ENCODE measurements around the gene MT1E.
"Not testable (repeated sequence)": the region's sequence is repeated elsewhere in the genome, so short reads cannot be mapped to it uniquely, and the experiment has no call there.

Gene MT1E

GRCh38 chr16:56649271-56649670 is 23.7 kb downstream of the MT1E start:
- Histone ChIP-seq H3K36me3 (ENCODE audit: control insufficient read depth, insufficient read depth, low read length) (no peaks in the 10 kb centered on the region), H3K4me1 (ENCODE audit: control insufficient read depth, insufficient read depth, low read length) (peaks cover 4% of the 10 kb centered on the region), H3K9ac (ENCODE audit: low read length) (no peak overlapping the region), H3K27ac (ENCODE audit: low read depth, low read length) (no peak overlapping the region), H3K4me3 (ENCODE audit: low read depth, low read length) (no peak overlapping the region), H3K9me3 (ENCODE audit: control insufficient read depth, insufficient read depth, low read depth, low read length) (no peaks in the 10 kb centered on the region), H3K27me3 (ENCODE audit: control insufficient read depth, insufficient read depth, low read length) (peaks cover 89% of the 10 kb centered on the region)

- peaks cover 4% of the 10 kb centered on the region for H3K4me1 ChIP-seq (ENCODE audit: control insufficient read depth, insufficient read depth, low read length)
- H3K4me3 ChIP-seq (ENCODE audit: low read depth, low read length) = no peak overlapping the region
- H3K27me3 ChIP-seq (ENCODE audit: control insufficient read depth, insufficient read depth, low read length) = peaks cover 84% of the 10 kb centered on the region
Observed at GRCh38 chr16:56649820-56650219, 24.2 kb downstream of the MT1E start.

DNA sequence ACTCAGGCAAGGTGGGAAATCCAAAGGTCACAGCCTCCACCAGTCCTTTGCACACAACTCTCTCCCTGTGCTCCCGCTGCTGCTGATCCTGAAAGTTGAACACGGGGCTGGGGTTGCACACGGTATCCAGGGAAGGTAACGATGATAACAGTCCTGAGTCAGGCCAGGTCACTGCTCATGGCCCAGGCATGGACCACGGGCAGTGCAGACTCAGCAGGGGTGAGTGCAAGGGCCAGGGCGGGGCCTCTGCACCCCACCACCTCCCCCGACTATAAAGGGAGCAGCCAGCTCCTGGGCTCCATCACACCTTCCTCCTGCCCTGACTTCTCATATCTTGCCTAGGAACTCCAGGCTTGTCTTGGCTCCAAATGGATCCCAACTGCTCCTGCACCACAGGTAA is 26.0 kb downstream of the MT1E start, which contains the start of gene MT1B:
Gene MT1B (plus strand): TSS at position 301 of the 400 bp plus-strand sequence. CDS start 68 bp downstream, at position 369.
- H3K27me3 ChIP-seq (ENCODE audit: control insufficient read depth, insufficient read depth, low read length) = peaks cover 74% of the 10 kb centered on the region
- H3K9me3 ChIP-seq (ENCODE audit: control insufficient read depth, insufficient read depth, low read depth, low read length) = no peaks in the 10 kb centered on the region
- no peaks in the 10 kb centered on the region for H3K36me3 ChIP-seq (ENCODE audit: control insufficient read depth, insufficient read depth, low read length)
- H3K4me3 ChIP-seq (ENCODE audit: low read depth, low read length) = no peak within 1 kb of the TSS
- peaks cover 4% of the 10 kb centered on the region for H3K4me1 ChIP-seq (ENCODE audit: control insufficient read depth, insufficient read depth, low read length)
- no peak within 1 kb of the TSS for H3K9ac ChIP-seq (ENCODE audit: low read length)
- H3K27ac ChIP-seq (ENCODE audit: low read depth, low read length) = no peak within 1 kb of the TSS

More at GRCh38 chr16:56649820-56650219, 24.2 kb downstream of the MT1E start:
- no peaks in the 10 kb centered on the region for H3K36me3 ChIP-seq (ENCODE audit: control insufficient read depth, insufficient read depth, low read length)
- no peak overlapping the region for H3K27ac ChIP-seq (ENCODE audit: low read depth, low read length)
- H3K9ac ChIP-seq (ENCODE audit: low read length) = no peak overlapping the region
- H3K9me3 ChIP-seq (ENCODE audit: control insufficient read depth, insufficient read depth, low read depth, low read length) = no peaks in the 10 kb centered on the region

DNA sequence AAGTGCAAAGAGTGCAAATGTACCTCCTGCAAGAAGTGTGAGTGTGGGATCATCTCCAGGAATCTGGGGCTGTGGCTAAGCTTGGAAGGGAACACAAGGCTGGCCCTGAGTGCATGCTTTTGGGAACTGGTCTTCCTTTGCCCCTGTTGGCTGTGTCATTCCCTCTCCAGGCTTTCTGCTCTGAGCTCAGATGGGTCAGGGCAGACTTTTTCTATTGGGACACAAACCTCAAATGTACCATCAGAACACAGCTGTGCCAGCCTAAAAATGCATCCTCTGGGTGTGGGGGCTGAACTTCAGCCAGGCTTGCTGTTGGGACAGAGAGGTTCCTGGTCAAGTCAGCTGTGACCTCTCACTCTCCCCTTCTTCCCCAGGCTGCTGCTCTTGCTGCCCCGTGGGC is 27.0 kb downstream of the MT1E start:
- Histone ChIP-seq H3K9me3 (ENCODE audit: control insufficient read depth, insufficient read depth, low read depth, low read length) (no peaks in the 10 kb centered on the region), H3K9ac (ENCODE audit: low read length) (no peak overlapping the region), H3K27ac (ENCODE audit: low read depth, low read length) (no peak overlapping the region), H3K4me3 (ENCODE audit: low read depth, low read length) (no peak overlapping the region), H3K27me3 (ENCODE audit: control insufficient read depth, insufficient read depth, low read length) (peaks cover 63% of the 10 kb centered on the region), H3K4me1 (ENCODE audit: control insufficient read depth, insufficient read depth, low read length) (peaks cover 2% of the 10 kb centered on the region), H3K36me3 (ENCODE audit: control insufficient read depth, insufficient read depth, low read length) (no peaks in the 10 kb centered on the region)

DNA sequence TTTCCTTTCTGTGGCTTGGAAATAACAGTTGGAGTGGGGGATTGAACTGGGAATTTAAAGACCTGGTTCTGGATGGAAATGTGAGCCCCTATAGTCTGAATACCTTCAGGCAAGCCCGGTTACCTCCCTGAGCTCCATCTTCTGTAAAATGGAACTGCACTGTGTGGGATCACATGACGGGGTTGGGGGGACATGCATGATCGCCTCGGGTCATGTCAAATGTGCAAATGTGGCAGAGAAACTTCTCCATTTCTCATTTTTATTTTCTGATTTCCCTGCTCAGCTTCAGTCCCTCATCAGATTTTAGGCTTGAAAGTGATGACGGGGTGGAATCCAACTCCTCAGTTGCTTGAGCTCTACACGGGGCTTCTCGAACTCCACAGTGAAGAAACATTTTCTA is 27.6 kb downstream of the MT1E start:
- Histone ChIP-seq H3K4me1 (ENCODE audit: control insufficient read depth, insufficient read depth, low read length) (peaks cover 4% of the 10 kb centered on the region; the same call in 1 of the 2 replicates), H3K9ac (ENCODE audit: low read length) (no peak overlapping the region), H3K27ac (ENCODE audit: low read depth, low read length) (no peak overlapping the region), H3K27me3 (ENCODE audit: control insufficient read depth, insufficient read depth, low read length) (peaks cover 62% of the 10 kb centered on the region), H3K4me3 (ENCODE audit: low read depth, low read length) (no peak overlapping the region), H3K9me3 (ENCODE audit: control insufficient read depth, insufficient read depth, low read depth, low read length) (no peaks in the 10 kb centered on the region), H3K36me3 (ENCODE audit: control insufficient read depth, insufficient read depth, low read length) (no peaks in the 10 kb centered on the region)

DNA sequence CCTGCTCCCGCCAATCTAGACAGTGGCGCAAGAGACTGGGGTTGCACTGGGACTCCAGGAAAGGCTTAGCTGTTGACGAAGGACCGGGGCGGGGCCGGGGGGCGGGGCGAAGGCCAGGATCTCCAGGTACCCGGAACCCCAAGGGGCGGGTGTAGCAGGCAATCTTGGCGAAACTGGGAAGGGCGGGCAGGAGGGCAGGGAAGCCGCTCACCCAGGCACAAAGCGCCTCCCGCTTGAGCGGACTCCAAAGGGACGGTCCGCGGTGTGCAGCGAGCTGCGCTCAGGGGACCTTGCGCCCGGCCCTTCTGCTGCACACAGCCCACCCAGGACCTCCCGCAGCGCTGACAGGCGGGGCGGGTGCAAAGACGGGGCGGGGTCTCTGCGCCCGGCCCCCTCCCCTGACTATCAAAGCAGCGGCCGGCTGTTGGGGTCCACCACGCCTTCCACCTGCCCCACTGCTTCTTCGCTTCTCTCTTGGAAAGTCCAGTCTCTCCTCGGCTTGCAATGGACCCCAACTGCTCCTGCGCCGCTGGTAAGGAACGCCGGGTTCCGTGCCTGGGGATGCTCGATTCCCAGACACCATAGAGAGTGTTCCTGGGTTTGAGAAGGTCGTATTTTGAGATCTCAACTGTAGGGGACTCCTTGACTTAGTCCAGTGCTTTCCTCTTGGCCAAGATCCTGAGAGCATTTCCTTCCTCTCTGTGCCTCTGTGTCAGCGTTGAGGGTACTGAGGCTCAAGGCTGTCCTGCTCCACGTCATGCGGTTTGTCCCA is 32.2 kb downstream of the MT1E start, which contains the start of gene MT1F:
Gene MT1F (plus strand): TSS at position 405 of the 772 bp plus-strand sequence. CDS start 100 bp downstream, at position 505.
- peak within 1 kb of the TSS; percentile 27; the same call in 1 of the 2 replicates for H3K27ac ChIP-seq (ENCODE audit: low read depth, low read length)
- no peaks in the 10 kb centered on the region for H3K36me3 ChIP-seq (ENCODE audit: control insufficient read depth, insufficient read depth, low read length)
- peak within 1 kb of the TSS; percentile 83 for H3K4me3 ChIP-seq (ENCODE audit: low read depth, low read length)
- H3K4me1 ChIP-seq (ENCODE audit: control insufficient read depth, insufficient read depth, low read length) = peaks cover 17% of the 10 kb centered on the region; the same call in 1 of the 2 replicates
- H3K9ac ChIP-seq (ENCODE audit: low read length) = peak within 1 kb of the TSS; percentile 92
- peaks cover 63% of the 10 kb centered on the region for H3K27me3 ChIP-seq (ENCODE audit: control insufficient read depth, insufficient read depth, low read length)
- H3K9me3 ChIP-seq (ENCODE audit: control insufficient read depth, insufficient read depth, low read depth, low read length) = no peaks in the 10 kb centered on the region

DNA sequence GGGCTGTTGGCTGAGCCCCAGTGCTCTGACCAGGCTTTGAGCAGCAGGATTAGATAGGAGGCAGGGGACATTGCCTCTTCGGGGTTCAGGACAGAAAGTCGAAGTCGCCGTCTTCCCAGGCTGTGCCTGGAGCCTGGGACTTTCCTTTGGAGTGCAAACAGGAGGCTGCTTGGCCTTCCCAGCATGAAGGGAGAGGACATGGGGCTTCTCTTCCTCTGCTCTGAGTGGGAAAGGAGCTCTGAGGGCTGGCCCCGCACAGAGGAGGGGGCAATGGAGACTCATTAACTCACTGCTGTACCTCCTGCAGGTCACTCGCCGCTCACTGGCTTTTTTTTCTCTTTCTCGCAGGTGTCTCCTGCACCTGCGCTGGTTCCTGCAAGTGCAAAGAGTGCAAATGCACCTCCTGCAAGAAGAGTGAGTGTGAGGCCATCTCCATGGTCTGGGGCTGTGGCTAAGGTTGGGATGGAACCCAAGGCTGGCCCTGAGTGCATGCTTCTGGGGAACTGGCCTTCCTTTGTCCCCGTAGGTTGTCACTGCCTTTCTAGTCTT is 32.8 kb downstream of the MT1E start:
- Histone ChIP-seq H3K36me3 (ENCODE audit: control insufficient read depth, insufficient read depth, low read length) (no peaks in the 10 kb centered on the region), H3K9ac (ENCODE audit: low read length) (peak overlapping the region; percentile 92), H3K4me1 (ENCODE audit: control insufficient read depth, insufficient read depth, low read length) (peaks cover 17% of the 10 kb centered on the region; the same call in 1 of the 2 replicates), H3K27me3 (ENCODE audit: control insufficient read depth, insufficient read depth, low read length) (peaks cover 64% of the 10 kb centered on the region), H3K9me3 (ENCODE audit: control insufficient read depth, insufficient read depth, low read depth, low read length) (no peaks in the 10 kb centered on the region), H3K4me3 (ENCODE audit: low read depth, low read length) (peak overlapping the region; percentile 83), H3K27ac (ENCODE audit: low read depth, low read length) (no peak overlapping the region; the same call in 1 of the 2 replicates)

GRCh38 chr16:56662357-56663354 is 37.1 kb downstream of the MT1E start:
- Histone ChIP-seq H3K9ac (ENCODE audit: low read length) (peak overlapping the region; percentile 61), H3K36me3 (ENCODE audit: control insufficient read depth, insufficient read depth, low read length) (no peaks in the 10 kb centered on the region), H3K27me3 (ENCODE audit: control insufficient read depth, insufficient read depth, low read length) (peaks cover 99% of the 10 kb centered on the region), H3K4me3 (ENCODE audit: low read depth, low read length) (peak overlapping the region; percentile 64), H3K4me1 (ENCODE audit: control insufficient read depth, insufficient read depth, low read length) (peaks cover 21% of the 10 kb centered on the region; the same call in 1 of the 2 replicates), H3K27ac (ENCODE audit: low read depth, low read length) (no peak overlapping the region), H3K9me3 (ENCODE audit: control insufficient read depth, insufficient read depth, low read depth, low read length) (no peaks in the 10 kb centered on the region)

GRCh38 chr16:56664506-56664905 is 38.9 kb downstream of the MT1E start:
- H3K27me3 ChIP-seq (ENCODE audit: control insufficient read depth, insufficient read depth, low read length) = peaks cover 100% of the 10 kb centered on the region
- no peak overlapping the region for H3K4me3 ChIP-seq (ENCODE audit: low read depth, low read length)
- no peak overlapping the region for H3K27ac ChIP-seq (ENCODE audit: low read depth, low read length)
- H3K36me3 ChIP-seq (ENCODE audit: control insufficient read depth, insufficient read depth, low read length) = no peaks in the 10 kb centered on the region
- peaks cover 26% of the 10 kb centered on the region for H3K4me1 ChIP-seq (ENCODE audit: control insufficient read depth, insufficient read depth, low read length)
- H3K9me3 ChIP-seq (ENCODE audit: control insufficient read depth, insufficient read depth, low read depth, low read length) = no peaks in the 10 kb centered on the region
- no peak overlapping the region for H3K9ac ChIP-seq (ENCODE audit: low read length)

DNA sequence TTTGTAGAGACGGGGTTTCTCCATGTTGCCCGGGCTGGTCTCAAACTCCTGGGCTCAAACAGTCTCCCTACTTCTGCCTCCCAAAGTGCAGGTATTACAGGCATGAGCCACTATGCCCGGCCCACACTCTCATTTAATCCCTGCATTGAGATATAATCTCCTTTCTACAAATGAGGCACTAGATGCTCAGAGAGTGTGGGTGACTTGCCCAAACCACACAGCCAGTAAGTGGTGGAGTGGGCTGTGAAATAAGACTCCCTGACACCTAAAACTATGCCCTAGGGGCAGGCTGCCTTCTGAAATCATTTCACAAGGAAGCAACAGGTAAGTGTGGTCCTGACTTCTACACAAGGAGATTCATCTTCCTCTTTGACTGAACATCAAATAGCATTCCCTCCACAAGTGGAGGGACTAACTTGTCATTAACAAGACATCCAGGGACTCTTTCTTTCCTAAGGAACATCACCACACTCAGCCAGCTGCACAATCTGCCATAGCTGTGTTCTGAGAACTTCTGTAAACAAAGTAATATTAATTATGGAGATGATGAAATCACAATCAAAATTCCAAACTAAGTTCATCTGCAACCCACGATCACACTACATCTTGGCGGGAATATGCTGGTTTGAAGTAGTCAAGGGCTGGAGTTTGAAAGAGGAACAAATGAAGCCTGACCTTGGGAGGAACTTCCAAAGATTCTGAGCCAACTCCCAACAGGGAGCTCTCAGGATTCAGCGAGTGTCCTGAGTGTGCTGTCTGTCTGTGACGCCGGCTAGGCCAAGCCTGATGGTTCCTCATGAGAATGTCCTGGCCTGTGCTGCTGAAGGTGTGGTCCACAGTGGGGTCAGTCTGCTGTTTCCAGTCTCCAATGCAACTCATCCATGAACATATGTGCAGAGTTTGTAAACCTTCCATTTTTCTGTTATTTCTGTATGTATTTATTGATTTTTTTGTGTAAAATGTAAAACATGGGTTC is 40.0 kb downstream of the MT1E start:
- peaks cover 100% of the 10 kb centered on the region for H3K27me3 ChIP-seq (ENCODE audit: control insufficient read depth, insufficient read depth, low read length)

More for the DNA sequence above, 40.0 kb downstream of the MT1E start:
- H3K9ac ChIP-seq (ENCODE audit: low read length); H3K4me3 ChIP-seq (ENCODE audit: low read depth, low read length); H3K36me3 ChIP-seq (ENCODE audit: control insufficient read depth, insufficient read depth, low read length); H3K9me3 ChIP-seq (ENCODE audit: control insufficient read depth, insufficient read depth, low read depth, low read length); H3K27ac ChIP-seq (ENCODE audit: low read depth, low read length): not testable (repeated sequence)
- peaks cover 35% of the 10 kb centered on the region for H3K4me1 ChIP-seq (ENCODE audit: control insufficient read depth, insufficient read depth, low read length)

Measured in HUES6 (cell line).